Muscle layer of duodenum (tissue), 2 donors: ENCODE measurements around the gene POLRMT.
A peak's percentile ranks its signal among the peaks of the same experiment; 100 is the strongest.

Experiments
- H3K27ac ChIP-seq: one replicate; pipeline ENCODE4 v1.7.0; 2013; ENCODE audit warnings: mild to moderate bottlenecking, low read length
- H3K27me3 ChIP-seq: one replicate; pipeline ENCODE4 v1.7.0; 2013; ENCODE audit warnings: low read depth, mild to moderate bottlenecking, control low read depth, low read length
- H3K36me3 ChIP-seq, 2 donors: one replicate each; pipeline ENCODE4 v1.7.0; 2013; ENCODE audit warnings: low read length in 2 of 2, control low read depth in 1 of 2, mild to moderate bottlenecking in 1 of 2; ENCODE audit not compliant: insufficient read depth in 2 of 2, control insufficient read depth in 1 of 2
- H3K4me1 ChIP-seq, 2 donors: one replicate each; pipeline ENCODE4 v1.7.0; 2013; ENCODE audit warnings: low read length in 2 of 2, mild to moderate bottlenecking in 2 of 2, control low read depth in 1 of 2, moderate library complexity in 1 of 2; ENCODE audit not compliant: insufficient read depth in 2 of 2, control insufficient read depth in 1 of 2
- H3K4me3 ChIP-seq, 2 donors: one replicate each; pipeline ENCODE4 v1.7.0; 2013; ENCODE audit warnings: low read length in 2 of 2, low read depth in 1 of 2, mild to moderate bottlenecking in 1 of 2
- H3K9me3 ChIP-seq, 2 donors: one replicate each; pipeline ENCODE4 v1.7.0; 2013; ENCODE audit warnings: low read length in 2 of 2, control low read depth in 1 of 2, mild to moderate bottlenecking in 1 of 2; ENCODE audit not compliant: control insufficient read depth in 1 of 2
- donor health status: healthy.

Gene POLRMT

DNA sequence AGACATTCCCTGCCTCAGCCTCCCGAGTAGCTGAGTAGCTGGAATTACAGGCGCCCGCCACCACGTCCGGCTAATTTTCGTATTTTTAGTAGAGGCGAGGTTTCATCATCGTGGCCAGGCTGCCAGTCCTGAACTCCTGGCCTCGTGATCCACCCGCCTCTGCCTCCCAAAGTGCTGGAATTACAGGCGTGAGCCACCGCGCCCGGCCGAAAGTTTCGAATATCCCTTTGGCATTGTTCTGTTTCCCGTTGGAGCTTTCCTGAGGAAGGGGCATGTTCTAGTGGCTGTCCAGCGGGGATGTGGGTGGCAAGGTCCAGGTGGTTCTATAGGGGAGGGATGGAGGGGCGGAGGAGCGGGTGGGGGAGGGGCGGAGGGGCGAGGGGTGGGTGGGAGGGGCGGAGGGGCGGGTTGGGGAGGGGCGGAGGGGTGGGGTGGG, 63.1 kb downstream of the POLRMT start:
- Histone ChIP-seq H3K4me3 (no peak overlapping the region), H3K4me1 (peaks cover 10 to 25% of the 10 kb centered on the region in 2 donors), H3K27ac (no peak overlapping the region), H3K36me3 (no peaks in the 10 kb centered on the region), H3K9me3 (no peaks in the 10 kb centered on the region), H3K27me3 (no peaks in the 10 kb centered on the region)

DNA sequence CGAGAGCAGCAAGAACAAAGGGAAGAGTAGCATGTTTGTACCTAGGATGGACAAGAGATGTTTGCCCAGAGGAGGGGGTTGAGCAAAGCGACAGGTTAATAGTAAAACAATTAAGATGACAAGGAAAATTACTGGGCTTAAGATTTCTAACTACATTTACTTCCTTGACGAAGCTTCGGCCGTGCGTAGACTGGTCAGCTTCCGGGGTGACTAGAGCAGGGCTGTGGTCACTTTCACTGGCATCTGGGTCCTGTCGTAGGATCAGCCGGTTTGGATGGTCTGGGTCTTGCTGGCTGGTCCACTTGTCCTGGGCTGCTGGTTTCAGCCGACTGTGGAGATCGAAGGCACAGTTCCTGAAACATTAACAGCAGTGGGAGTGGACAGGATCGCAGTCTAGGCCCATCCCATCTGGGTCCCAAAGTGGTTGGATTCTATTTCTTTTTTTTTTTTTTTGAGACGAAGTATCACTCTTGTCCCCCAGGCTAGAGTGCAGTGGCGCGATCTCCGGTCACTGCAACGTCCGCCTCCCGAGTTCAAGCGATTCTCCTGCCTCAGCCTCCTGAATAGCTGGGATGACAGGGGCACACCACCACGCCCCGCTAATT, 65.9 kb downstream of the POLRMT start:
- Histone ChIP-seq H3K36me3 (no peaks in the 10 kb centered on the region), H3K27me3 (no peaks in the 10 kb centered on the region), H3K9me3 (no peaks in the 10 kb centered on the region), H3K4me3 (no peak overlapping the region), H3K27ac (peak overlapping the region; percentile 45), H3K4me1 (peaks cover 3 to 4% of the 10 kb centered on the region in 2 donors)
